GM12892 (cell line): ENCODE data around the gene WWC2.

Experiments used
- POLR2A ChIP-seq: IDR thresholded peaks from 2 replicates; pipeline ENCODE4 v1.6.1; 2011; ENCODE audit warnings: low read depth, low read length, control low read depth
- POLR2AphosphoS5 ChIP-seq: IDR thresholded peaks from 2 replicates; pipeline ENCODE4 v1.6.1; 2011; ENCODE audit warnings: low read depth, low read length, control low read depth

GRCh38 chr4:183300655-183301054 is 201.6 kb downstream of the WWC2 start:
- no peak for TF ChIP-seq POLR2A
- TF ChIP-seq POLR2AphosphoS5, result no peak
